SJCRH30 (cell line): ENCODE results near the gene BST2. TPM values are rescaled to one million over a fixed set of nuclear protein-coding genes. Genes with fewer than 3 reads are reported as not detected.
A peak's percentile ranks its signal among the peaks of the same experiment; 100 is the strongest.

Source experiments
- DNase-seq, 2 experiments: peaks; one replicate each; pipeline ENCODE4 v3.0.0-alpha.2; 2015 to 2020
- H3K27ac ChIP-seq: fragments of 250-450 bp; sonication (Bioruptor Pico); 2 replicates; pipeline ENCODE4 v1.5.1; 2020; ENCODE audit warnings: mild to moderate bottlenecking, moderate library complexity
- H3K27me3 ChIP-seq: fragments of 250-450 bp; sonication (Bioruptor Pico); 2 replicates; pipeline ENCODE4 v1.5.1; 2020; ENCODE audit warnings: mild to moderate bottlenecking, moderate library complexity
- H3K36me3 ChIP-seq: fragments of 250-450 bp; sonication (Bioruptor Pico); 2 replicates; pipeline ENCODE4 v1.5.1; 2020; ENCODE audit warnings: mild to moderate bottlenecking, moderate library complexity
- H3K4me1 ChIP-seq: fragments of 250-450 bp; sonication (Bioruptor Pico); 2 replicates; pipeline ENCODE4 v1.5.1; 2020; ENCODE audit warnings: mild to moderate bottlenecking, moderate library complexity
- H3K4me3 ChIP-seq: fragments of 250-450 bp; sonication (Bioruptor Pico); 2 replicates; pipeline ENCODE4 v1.5.1; 2020; ENCODE audit warnings: mild to moderate bottlenecking, moderate library complexity
- H3K9me3 ChIP-seq: fragments of 250-450 bp; sonication (Bioruptor Pico); replicated peaks from 2 replicates; pipeline ENCODE4 v1.5.1; 2020; ENCODE audit warnings: mild to moderate bottlenecking, moderate library complexity
- total RNA-seq: library from RNA; depleted of rRNA; stranded (reverse); fragments of >200 nt; shearing (Covaris generic); gene quantifications from 2 replicates; pipeline ENCODE4 v1.2.3, GENCODE V29; 2014; rRNA removed

Gene BST2
- 19.9 and 20.6 TPM in 2 replicates for total RNA-seq

DNA sequence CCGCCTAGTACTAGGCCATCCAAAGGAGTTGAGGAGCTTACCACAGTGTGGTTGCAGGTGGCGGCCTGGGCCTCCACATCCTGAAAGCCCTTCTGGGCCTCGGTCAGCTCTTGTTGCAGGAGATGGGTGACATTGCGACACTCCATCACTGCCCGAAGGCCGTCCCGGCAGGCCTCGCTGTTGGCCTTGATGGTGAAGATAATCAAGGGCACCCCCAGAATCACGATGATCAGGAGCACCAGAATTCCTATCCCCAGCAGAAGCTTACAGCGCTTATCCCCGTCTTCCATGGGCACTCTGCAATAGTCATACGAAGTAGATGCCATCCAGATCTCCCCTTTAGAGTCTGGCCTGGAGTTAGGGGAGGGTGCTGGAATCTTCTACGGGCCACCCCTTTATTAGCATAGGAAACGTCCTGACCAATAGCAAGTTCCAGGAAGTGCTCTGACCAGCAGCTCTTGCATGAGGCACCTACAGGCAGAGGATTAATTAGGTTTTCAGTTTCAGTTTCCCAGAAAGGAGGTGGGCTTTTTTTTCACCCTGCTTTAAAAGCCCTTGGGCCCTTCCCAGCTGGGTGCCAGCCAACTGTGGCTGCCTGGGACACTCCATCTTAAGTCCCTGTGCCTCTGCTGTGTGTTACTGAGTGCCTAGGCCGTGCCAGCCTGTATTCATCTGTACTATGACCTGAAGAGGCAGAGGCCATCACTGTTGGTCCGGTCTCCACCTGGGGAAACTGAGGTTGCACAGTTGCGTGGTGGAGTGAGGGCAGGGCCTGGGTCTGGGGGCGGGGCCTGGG is at the start of gene BST2:
TSS of gene BST2 (minus strand) at position 381 of the 796 bp plus-strand sequence. CDS start at position 326, 55 bp downstream.
- Histone ChIP-seq H3K4me1 (peaks cover 24% of the 10 kb centered on the region), H3K36me3 (no peaks in the 10 kb centered on the region), H3K27ac (peak within 1 kb of the TSS; percentile 20; the same call in 1 of the 2 replicates), H3K9me3 (no peaks in the 10 kb centered on the region), H3K27me3 (no peaks in the 10 kb centered on the region), H3K4me3 (peak within 1 kb of the TSS; percentile 46)
- peak; percentile 65 to 85 for DNase-seq

- H3K36me3 ChIP-seq: no peaks in the 10 kb centered on the region
- no peak overlapping the region for H3K4me3 ChIP-seq
- no peak for DNase-seq
- H3K27ac ChIP-seq: no peak overlapping the region
- no peaks in the 10 kb centered on the region; the same call in 1 of the 2 replicates for H3K9me3 ChIP-seq
- H3K27me3 ChIP-seq: peaks cover 17% of the 10 kb centered on the region; the same call in 1 of the 2 replicates
- H3K4me1 ChIP-seq: 0 out of 2 replicates have a peak, but pooled peaks cover 5% of the 10 kb centered on the region
These were observed 49.2 kb upstream of the BST2 start for GRCh38 chr19:17454576-17455071.

DNA sequence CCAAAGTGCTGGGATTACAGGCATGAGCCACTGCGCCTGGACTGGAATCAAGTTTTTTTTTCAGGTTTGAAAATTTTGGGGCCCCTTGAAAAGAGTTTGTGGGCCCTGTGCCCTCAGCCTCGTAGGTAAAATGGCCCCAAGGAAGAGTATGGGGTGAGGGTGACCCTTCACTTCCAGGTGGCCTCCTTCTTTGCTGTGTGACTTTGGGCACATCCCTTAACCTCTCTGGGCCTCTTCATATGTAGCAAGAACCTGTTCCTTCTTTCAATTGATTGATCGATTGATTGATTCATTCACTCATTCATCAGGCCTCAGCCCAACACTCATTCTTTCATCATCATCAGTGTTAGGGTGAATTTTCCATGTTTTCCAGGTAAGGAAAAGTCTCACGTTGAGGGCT is 46.4 kb upstream of the BST2 start:
- no peaks in the 10 kb centered on the region; the same call in 1 of the 2 replicates for H3K9me3 ChIP-seq
- no peak overlapping the region for H3K27ac ChIP-seq
- H3K36me3 ChIP-seq: no peaks in the 10 kb centered on the region
- H3K27me3 ChIP-seq: peaks cover 8% of the 10 kb centered on the region
- no peak for DNase-seq
- H3K4me3 ChIP-seq: no peak overlapping the region
- H3K4me1 ChIP-seq: no peaks in the 10 kb centered on the region

DNA sequence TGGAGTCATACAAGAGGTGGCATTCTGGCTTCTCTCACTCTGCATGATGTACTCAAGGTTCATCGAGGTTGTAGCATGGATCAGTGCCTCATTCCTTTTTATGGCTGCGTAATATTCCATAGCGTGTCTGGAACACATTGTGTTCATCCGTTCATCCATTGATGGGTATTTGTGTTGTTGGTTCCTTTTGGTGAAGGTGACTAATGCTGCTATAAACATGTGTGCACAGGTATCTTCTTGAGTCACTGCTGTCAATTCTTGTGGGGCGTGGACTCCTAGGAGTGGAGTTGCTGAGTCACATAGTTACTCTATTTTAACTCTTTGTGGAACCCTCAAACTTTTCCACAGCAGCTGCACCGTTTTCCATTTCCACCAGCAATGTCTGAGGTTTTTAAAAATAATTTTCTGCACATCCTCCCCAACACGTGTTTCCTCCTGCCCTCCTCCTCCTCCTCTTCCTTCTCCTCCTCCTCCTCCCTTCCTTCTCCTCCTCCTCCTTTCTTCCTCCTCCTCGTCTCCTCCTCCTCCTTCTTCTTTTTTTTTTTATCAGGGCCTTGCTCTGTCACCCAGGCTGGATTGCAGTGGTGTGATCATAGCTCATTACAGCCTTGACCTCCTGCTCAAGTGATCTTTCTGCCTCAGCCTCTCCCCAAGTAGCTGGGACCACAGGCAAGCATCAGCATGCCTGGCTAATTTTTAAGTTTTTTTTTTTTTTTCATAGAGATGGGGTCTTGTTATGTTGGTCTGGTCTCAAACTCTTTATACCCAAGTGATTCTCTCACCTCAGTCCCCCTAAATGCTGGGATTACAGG is 45.0 kb upstream of the BST2 start:
- H3K27ac ChIP-seq: no peak overlapping the region

DNA sequence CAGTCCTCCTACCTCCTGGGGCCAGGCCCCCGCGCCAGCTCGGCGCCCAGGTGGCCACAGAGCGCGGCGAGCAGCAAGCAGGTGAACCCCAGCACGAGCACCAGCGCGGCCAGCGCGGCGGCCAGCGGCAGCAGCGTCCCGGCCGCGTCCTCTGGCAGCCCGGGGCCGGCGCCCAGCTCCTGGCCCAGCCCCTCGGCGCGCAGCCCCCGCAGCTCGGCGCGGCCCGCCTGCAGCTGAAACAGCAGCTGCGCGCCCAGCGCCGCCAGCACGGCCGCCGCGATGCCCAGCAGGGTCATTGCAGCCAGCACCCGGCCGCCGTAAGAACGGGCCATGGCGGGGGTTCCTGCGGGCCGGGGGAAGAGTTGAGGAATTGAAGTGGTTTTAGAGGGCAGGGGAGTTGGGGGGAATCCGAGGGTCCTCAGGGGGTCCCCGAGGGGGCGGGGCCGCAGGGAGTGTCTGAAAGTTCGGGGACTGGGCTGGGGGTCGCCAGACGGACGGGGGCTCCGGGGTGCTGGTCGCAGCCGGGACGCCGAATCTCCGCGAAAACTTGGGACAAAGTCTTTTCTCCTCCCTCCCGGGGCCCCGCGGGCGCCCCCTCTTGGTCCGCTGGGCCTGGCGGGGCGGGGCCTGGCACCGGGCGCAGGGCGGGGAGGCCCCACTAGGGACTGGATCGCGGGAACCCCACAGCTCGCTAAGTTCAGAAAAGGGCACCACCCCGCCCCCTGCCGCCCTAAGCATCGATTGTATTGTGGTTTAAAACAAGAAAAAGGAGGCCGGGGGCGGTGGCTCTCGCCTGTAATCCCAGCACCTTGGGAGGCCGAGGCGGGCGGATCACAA is 42.9 kb upstream of the BST2 start, which contains the start of gene TMEM221:
TSS of gene TMEM221 (minus strand) at position 538 of the 837 bp plus-strand sequence. CDS start at position 332, 206 bp downstream.
- peaks cover 8% of the 10 kb centered on the region for H3K27me3 ChIP-seq
- no peaks in the 10 kb centered on the region for H3K36me3 ChIP-seq
- no peak within 1 kb of the TSS for H3K27ac ChIP-seq
- peak within 1 kb of the TSS; percentile 47 for H3K4me3 ChIP-seq
- no peaks in the 10 kb centered on the region; the same call in 1 of the 2 replicates for H3K9me3 ChIP-seq
- DNase-seq: peak; percentile 59 to 62
- no peaks in the 10 kb centered on the region for H3K4me1 ChIP-seq

More for the DNA sequence above, 45.0 kb upstream of the BST2 start:
- Histone ChIP-seq H3K4me1 (no peaks in the 10 kb centered on the region), H3K36me3 (no peaks in the 10 kb centered on the region), H3K27me3 (peaks cover 8% of the 10 kb centered on the region), H3K9me3 (no peaks in the 10 kb centered on the region; the same call in 1 of the 2 replicates), H3K4me3 (no peak overlapping the region)
- DNase-seq: no peak

DNA sequence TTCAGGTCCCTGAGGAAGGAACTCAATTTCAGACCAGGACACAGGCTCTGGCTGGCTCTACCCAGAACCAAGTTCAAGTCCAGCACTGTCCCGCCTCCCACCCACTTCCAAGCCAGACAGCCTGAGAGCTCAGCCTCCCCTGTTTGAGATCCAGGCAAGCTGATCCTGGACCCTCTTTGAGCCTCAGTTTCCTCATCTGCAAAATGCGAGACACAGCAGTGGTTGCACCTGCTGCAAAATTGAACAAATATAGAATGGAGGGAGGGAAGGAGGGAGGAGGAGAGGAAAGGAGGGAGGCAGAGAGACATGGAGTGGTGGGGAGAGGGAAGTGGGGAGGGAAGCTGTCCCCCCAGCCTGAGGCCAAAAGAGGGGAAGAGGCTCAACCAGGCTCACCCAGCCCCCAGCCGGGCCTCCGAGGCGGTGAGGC is 42.3 kb upstream of the BST2 start:
- peak overlapping the region; percentile 47 for H3K4me3 ChIP-seq
- no peak overlapping the region for H3K27ac ChIP-seq
- no peak for DNase-seq
- no peaks in the 10 kb centered on the region; the same call in 1 of the 2 replicates for H3K9me3 ChIP-seq
- no peaks in the 10 kb centered on the region for H3K4me1 ChIP-seq
- H3K27me3 ChIP-seq: peaks cover 8% of the 10 kb centered on the region
- H3K36me3 ChIP-seq: no peaks in the 10 kb centered on the region

GRCh38 chr19:17445526-17446165 is 40.2 kb upstream of the BST2 start:
- Histone ChIP-seq H3K9me3 (no peaks in the 10 kb centered on the region; the same call in 1 of the 2 replicates), H3K4me1 (peaks cover 9% of the 10 kb centered on the region; the same call in 1 of the 2 replicates), H3K4me3 (no peak overlapping the region), H3K27ac (no peak overlapping the region), H3K36me3 (no peaks in the 10 kb centered on the region), H3K27me3 (peaks cover 8% of the 10 kb centered on the region)
- no peak for DNase-seq

DNA sequence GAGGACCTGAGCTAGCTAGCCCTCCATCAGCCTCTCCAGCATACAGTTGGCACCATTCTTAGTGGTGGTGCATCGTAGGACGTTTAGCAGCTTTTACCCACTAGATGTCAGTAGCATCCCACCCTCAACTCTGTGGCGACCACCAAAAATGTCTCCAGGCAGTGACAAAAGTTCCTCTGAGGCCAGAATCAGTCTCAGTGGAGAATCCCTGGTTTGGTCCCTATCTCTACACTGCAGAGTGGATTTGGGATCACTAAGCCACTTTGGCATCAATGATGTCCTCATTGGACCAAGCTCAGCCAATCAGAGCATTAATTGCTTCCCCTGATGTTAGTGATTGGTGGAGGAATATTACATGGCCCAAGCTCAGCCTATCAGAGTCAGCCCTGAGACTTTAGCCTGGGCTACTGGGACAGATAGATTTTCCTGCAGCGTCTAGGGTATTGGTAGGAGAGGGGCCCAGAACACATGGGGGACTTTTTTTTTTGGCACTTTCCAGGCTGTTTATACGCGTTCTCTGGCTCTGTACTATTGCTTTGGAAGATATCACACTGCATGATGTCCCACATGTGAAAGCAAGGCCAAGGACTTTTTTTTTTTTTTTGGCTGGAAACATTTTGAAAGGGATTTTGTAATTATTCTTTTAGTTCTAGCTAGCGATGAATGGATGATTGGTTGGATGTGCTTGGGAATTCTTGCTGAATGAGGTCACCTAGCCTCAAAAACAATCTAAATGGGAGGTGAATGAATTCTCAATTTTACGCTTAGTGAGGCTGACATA is 36.0 kb upstream of the BST2 start:
- Histone ChIP-seq H3K27ac (peak overlapping the region; percentile 23; the same call in 1 of the 2 replicates), H3K4me3 (no peak overlapping the region), H3K9me3 (no peaks in the 10 kb centered on the region), H3K36me3 (no peaks in the 10 kb centered on the region), H3K4me1 (peaks cover 9% of the 10 kb centered on the region; the same call in 1 of the 2 replicates), H3K27me3 (no peaks in the 10 kb centered on the region)
- DNase-seq: peak; percentile 54 to 73

GRCh38 chr19:17436874-17437267 is 31.4 kb upstream of the BST2 start:
- Histone ChIP-seq H3K9me3 (no peaks in the 10 kb centered on the region), H3K27ac (no peak overlapping the region), H3K27me3 (no peaks in the 10 kb centered on the region), H3K36me3 (no peaks in the 10 kb centered on the region), H3K4me1 (peaks cover 7% of the 10 kb centered on the region; the same call in 1 of the 2 replicates), H3K4me3 (no peak overlapping the region)
- no peak for DNase-seq

DNA sequence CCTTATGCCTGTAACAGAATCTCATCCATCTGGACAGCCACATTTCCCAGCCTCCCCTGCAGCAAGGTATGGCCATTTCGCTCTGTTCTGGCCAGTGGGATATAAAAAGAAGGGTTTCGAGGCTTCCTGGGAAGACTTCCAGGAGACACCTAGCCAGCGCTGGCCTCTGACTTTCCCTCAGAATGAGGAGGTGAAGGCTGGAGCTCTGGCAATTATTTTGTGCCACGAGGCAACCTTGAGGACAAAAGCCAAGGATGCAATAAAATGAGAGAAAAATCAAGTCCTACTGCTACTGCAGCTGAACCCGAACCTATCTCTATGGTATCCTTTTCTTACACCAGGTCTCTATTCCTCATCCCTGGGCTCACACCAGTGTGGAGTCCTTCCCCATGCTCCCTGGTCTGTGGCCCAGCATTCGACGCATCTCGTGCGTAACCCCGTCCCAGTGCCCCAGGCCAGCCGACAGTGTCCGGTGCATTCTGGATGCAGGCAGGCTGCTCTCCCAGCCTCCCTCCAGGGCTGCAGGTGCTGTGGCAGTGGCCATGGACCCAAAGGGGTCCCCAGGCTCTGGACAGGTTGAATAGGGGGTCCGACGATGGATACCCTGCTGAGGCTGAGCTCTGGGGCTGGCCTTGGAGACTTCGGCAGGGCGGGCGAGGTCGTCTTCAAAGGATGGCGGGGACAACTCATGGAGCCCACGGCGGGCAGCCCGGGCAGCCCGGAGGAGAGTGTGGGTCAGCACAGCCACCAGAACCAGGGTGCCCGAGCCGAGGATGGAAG is 30.9 kb upstream of the BST2 start:
- Histone ChIP-seq H3K27me3 (no peaks in the 10 kb centered on the region), H3K36me3 (no peaks in the 10 kb centered on the region), H3K4me1 (peaks cover 1% of the 10 kb centered on the region; the same call in 1 of the 2 replicates), H3K4me3 (no peak overlapping the region), H3K9me3 (no peaks in the 10 kb centered on the region), H3K27ac (no peak overlapping the region)
- no peak for DNase-seq

- no peak overlapping the region for H3K4me3 ChIP-seq
- no peak overlapping the region for H3K27ac ChIP-seq
- H3K27me3 ChIP-seq: no peaks in the 10 kb centered on the region; the same call in 1 of the 2 replicates
- H3K9me3 ChIP-seq: no peaks in the 10 kb centered on the region
- DNase-seq: no peak
- no peaks in the 10 kb centered on the region for H3K36me3 ChIP-seq
- no peaks in the 10 kb centered on the region for H3K4me1 ChIP-seq
These were observed 29.8 kb upstream of the BST2 start for GRCh38 chr19:17435218-17435617.

DNA sequence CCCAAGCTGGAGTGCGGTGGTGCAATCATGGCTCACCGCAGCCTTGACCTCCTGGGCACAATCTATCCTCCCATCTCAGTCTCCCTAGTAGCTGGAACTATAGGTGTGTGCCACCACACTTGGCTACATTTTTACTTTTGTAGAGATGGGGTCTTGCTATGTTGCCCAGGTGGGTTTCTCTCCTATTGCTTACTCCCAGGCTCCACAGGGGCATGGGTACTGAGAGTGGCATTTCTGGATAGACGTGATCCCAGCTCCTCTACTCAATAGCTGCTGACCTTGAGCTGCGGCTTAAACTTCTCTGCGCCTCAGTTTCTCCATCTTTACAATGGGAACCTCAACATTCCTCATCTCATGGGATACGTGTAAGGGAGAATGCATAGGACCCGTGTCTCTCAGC is 26.0 kb upstream of the BST2 start:
- Histone ChIP-seq H3K4me1 (no peaks in the 10 kb centered on the region), H3K4me3 (no peak overlapping the region), H3K9me3 (no peaks in the 10 kb centered on the region), H3K27me3 (peaks cover 14% of the 10 kb centered on the region), H3K36me3 (no peaks in the 10 kb centered on the region), H3K27ac (no peak overlapping the region)
- DNase-seq: no peak
